CMK (cell line): ENCODE results near the gene ZMYND11.
A peak's percentile ranks its signal among the peaks of the same experiment; 100 is the strongest.

Experiments used
- DNase-seq: peaks from one replicate; pipeline ENCODE4 v3.0.0-alpha.2; 2010; ENCODE audit warnings: low read depth

Gene ZMYND11

GRCh38 chr10:191703-192518, 56.7 kb downstream of the ZMYND11 start:
- DNase-seq, result no peak

DNA sequence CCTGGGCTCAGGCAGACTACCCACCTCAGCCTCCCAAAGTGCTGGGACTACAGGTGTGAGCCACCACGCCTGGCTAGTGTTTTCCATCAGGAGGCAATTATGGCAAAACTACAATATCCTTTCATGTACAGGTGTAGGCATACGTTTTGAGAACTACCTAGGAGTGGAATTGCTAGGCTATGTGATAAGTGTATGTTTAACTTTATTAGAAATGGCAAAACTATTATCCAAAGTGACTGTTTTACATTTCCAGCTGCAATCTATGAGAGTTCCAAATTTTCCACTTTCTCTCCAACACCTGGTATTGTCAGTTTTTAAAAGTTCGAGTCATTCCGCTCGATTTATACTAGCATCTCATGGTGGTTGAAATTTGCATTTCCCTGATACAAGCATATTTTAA, 59.0 kb downstream of the ZMYND11 start:
- DNase-seq, result no peak

DNA sequence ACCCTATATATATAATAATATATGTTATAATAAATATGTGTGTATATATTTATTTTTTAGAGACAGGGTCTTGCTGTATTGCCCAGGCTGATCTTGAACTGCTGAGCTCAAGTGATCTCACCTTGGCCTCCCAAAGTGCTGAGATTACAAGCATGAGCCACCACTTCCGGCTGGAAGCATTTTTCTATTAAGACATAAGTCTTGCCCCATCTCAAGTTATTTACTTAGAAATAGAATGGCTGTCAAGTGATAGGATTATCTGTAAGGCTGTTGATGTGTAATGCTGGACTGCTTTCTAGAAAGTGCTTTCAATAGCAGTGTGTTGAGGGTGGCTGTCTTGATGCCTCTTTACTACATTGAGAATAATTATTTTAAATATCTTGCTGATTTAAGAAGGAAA, 65.2 kb downstream of the ZMYND11 start:
- no peak for DNase-seq

- no peak for DNase-seq
Observed at GRCh38 chr10:201328-201771, 66.1 kb downstream of the ZMYND11 start.

GRCh38 chr10:208616-209015, 73.4 kb downstream of the ZMYND11 start:
- no peak for DNase-seq

- no peak for DNase-seq
Observed at GRCh38 chr10:209357-209756, 74.1 kb downstream of the ZMYND11 start.

DNA sequence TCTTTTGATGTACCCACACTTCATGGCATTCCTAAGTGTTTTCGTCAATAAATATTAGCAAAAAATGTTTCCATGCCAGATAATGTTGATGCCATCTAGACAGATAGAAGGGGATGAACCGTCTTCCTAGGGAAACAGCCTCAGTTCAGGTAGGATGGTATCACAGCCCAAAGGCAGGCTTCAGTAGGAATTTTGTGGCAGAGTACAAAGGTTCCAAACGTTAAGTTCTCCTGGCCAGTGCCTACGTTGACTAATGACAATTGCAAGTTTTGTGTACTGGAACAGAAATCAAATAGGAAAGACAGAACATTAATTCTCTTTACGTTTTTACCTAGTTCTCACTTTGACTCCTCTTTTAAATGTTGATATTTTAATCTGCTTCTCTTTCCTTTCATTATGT, 75.0 kb downstream of the ZMYND11 start:
- DNase-seq, result no peak

- DNase-seq, result no peak
Observed at GRCh38 chr10:215444-215843, 80.2 kb downstream of the ZMYND11 start.

DNA sequence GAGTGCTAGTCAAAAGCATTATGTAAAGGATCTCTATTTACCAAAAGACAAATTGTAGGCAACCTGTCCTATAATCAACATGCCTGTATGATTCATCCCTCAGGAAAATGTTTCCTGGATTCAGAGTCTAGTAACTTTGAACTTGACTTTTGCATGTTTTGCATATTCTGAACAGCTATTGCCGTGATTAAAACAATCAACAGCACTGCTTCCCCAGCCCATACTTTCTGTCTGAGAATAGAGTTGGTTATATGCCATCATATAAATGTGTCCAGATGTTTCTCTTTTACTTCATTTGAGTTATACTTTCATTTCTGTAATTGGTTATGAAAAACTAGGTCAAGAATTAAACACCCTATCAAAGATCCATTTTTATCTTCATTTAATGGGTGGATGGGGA, 83.5 kb downstream of the ZMYND11 start:
- DNase-seq, result no peak

DNA sequence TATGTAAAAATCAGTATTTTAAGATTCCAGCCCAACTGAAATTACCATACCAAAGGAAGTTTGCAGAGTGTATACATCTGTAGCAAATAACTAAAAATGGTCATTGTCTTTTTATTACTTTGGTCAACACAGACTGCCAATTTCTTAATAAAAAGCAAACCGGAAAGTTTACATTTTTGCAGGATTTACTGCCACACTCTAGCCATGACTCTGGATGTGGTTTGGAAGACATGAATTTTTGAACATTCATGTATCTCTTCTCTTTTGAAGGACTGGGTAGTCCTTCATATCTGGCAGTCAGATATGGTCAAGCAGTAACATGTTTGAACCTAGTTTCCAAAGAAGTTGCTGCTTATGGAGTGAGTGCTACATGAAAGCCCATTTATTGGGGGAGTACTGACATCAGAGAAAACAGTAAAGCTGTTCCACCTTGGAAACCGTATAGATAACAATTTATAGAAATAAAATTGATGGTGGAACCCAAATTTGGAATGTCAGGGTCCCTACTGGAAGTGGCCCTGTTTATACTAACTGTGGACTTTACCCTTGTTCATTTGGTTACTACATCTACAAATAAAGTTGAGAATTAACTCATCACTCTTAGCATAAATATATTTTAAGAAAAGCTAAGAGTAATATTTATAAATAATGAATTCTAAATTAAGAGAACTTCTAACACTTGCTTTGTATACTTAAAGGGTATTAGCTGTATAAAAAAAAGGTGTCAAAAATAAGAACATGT, 84.6 kb downstream of the ZMYND11 start:
- no peak for DNase-seq

DNA sequence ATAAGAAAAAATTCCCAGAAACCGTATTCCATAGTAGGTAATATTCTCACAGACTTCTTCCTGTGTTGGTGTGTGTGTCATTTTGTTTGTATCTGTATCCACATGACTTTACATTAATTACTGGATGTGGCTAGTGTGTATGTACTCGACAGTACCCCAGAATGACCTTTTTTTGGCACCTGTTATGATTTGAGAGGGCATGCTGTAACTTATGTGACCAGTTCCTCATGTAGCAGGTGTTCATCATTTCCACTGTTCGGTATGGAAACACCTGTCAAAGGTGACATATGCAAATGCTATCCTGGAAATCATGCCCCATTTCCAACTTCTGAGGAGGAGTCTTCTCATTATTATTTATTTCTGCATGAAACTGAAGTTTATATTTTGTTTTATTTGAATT, 89.3 kb downstream of the ZMYND11 start:
- no peak for DNase-seq

DNA sequence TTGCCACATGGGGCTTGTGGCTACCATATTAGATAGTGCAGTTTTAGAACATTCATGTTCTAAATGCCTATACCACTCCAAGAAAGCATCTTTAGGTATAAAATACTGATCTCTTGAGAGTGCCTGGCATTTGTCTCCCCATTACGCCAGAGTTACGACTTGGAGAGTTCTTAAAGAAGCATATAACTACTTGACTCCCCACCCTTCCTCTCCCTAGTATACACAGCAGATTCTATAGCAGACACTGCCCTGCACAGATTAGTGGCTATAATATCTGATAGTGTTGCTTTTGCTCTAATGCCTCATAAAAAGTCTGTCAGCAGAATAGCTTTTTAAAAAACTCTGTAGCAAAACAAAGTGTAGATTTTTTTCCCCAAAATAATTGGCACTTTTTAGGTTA, 90.8 kb downstream of the ZMYND11 start:
- DNase-seq, result no peak

DNA sequence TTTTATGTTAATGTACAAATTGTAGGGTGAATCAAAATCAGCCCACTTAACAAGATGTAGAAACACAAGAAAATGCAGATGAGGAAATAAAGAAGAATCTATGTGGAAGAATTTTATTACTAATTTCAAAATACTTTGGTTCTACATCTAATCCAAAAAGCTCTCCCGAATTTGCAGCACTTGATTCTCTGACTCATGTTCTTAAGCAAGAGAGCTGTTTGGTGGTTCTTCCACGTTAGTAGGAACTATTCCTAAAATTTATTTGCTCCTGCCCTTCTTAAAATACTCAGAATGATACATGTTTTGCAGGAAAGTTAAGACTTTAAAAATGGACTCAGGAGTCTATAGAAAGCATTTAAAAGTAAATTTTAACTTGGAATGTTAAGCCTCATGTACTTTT, 91.8 kb downstream of the ZMYND11 start:
- DNase-seq, result no peak

- DNase-seq, result no peak
Observed at GRCh38 chr10:228366-228765, 93.1 kb downstream of the ZMYND11 start.

DNA sequence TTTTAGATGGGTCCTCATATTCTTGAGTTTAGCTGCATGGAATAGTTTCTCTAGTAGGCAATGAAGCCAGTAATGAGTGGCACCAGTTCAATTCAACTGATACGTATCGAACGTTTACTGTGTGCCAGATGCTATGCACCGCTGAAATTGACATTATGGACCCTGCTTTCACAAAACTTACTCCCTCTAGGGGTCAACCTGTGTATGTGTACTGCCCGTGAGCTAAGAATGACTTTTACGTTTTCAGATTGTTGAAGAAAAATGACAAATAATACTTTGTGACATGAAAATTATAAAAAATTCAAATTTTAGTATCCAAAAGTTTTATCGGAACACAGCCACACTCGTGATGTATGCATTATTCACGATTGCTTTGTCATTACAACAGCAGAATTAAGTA, 95.5 kb downstream of the ZMYND11 start:
- DNase-seq, result peak; percentile 12

GRCh38 chr10:232061-232460, 96.8 kb downstream of the ZMYND11 start:
- no peak for DNase-seq

DNA sequence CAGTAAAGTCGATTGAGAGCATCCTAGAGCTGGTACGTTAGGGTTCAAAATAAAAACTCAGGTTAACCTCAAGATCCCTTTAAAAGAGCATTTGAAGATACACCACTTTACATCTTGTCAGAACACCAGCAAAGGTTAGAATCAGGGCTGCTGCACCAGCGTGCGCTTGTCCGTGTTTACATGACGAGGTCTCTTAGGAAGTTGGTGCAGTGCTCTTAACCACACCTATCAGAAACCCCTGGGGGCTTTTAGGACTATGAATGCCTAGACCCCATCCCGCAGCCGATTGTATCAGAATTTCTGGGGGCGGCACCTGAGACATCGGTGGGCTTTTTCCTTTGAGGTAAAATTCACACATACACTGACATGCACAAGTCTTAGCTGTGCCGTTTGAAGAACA, 97.6 kb downstream of the ZMYND11 start:
- DNase-seq, result no peak

DNA sequence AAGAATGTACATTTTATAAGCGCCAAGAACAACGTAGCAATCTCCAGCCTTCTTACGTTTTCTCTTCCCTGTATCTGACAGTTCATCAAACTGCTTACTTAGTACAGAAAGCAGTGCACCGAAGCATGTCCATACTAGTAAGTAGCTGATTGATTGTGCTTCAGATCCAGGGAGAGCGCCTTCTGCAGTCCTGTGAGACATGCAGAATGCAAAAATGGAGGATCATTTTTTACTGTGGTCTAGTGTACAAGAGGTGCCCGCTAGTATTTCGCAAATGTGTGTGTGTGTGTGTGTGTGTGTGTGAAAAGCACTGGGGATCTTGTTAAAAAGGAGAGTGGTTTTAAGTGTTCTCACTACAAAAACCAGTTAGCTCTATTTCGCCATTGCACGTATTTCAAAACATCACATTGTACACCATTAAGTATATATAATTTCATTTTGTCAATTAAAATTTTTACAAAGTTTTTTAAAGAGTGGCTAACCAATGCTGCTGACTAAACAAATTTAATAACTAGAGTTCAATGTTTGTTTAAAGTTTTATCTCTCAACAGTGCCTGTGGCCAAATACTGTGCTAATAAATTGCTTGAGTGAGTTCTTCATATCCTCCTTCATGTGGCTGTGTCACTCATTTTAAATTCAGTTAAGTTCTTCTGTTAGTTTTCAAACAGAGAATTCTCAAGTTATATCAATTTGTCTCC, 99.6 kb downstream of the ZMYND11 start:
- DNase-seq, result no peak

DNA sequence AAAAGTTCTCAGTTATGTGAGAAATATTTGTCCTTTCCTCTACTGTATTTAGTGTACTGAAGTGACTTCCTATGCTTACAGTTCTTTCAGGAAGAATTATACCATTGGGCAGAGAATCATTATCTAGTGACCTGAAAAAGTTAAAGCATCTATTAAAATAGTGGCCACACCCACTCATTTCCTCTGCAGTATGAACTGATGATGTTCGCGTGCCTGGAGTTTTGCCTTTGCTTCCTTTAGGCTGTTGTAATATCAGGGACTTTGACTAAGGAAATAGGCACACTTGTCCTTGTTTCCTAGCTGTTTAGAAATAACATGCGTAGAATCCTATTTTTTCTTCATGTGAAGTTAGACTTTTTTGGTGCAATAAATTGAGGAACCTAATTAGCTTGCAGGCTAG, 100.7 kb downstream of the ZMYND11 start:
- no peak for DNase-seq

- no peak for DNase-seq
Observed at GRCh38 chr10:239109-239508, 103.9 kb downstream of the ZMYND11 start.

- no peak for DNase-seq
Observed at GRCh38 chr10:241451-241850, 106.2 kb downstream of the ZMYND11 start.

- DNase-seq, result no peak
Observed at GRCh38 chr10:241966-242643, 106.8 kb downstream of the ZMYND11 start.
